ENCODE results near the gene TSC22D3.

The TSC22D3 gene

GRCh38 chrX:107780525-107780924 lies 4.9 kb upstream of the TSC22D3 start (continued):
- TF ChIP-seq SNAI2 (CRISPR knock-in tag; IDR thresholded peaks at IDR 0.05) (no peak), TCF4 (CRISPR knock-in tag; IDR thresholded peaks at IDR 0.05; ENCODE audit: borderline replicate concordance) (no peak), ZNF8 (CRISPR knock-in tag; IDR thresholded peaks at IDR 0.05) (no peak), OSR1 (CRISPR knock-in tag; IDR thresholded peaks at IDR 0.05) (no peak), RARB (CRISPR knock-in tag; IDR thresholded peaks at IDR 0.05) (no peak), TOX (CRISPR knock-in tag; IDR thresholded peaks at IDR 0.05; ENCODE audit: borderline replicate concordance) (no peak), ESRRG (CRISPR knock-in tag; IDR thresholded peaks at IDR 0.05) (no peak), ZFP30 (CRISPR knock-in tag; IDR thresholded peaks at IDR 0.05) (no peak), ZNF565 (CRISPR knock-in tag; conservative IDR thresholded peaks at IDR 0.05; ENCODE audit: low read depth) (no peak)

- ATAC-seq, result no peak
- TF ChIP-seq ISL1 (CRISPR knock-in tag; IDR thresholded peaks at IDR 0.05) (no peak), TCF4 (CRISPR knock-in tag; IDR thresholded peaks at IDR 0.05; ENCODE audit: borderline replicate concordance) (no peak), GLIS3 (CRISPR knock-in tag; IDR thresholded peaks at IDR 0.05) (no peak), OSR1 (CRISPR knock-in tag; IDR thresholded peaks at IDR 0.05) (no peak), ESRRG (CRISPR knock-in tag; IDR thresholded peaks at IDR 0.05) (no peak), PATZ1 (CRISPR knock-in tag; IDR thresholded peaks at IDR 0.05; ENCODE audit: borderline replicate concordance) (no peak), ZFP30 (CRISPR knock-in tag; IDR thresholded peaks at IDR 0.05) (no peak), ZC3H10 (CRISPR knock-in tag; IDR thresholded peaks at IDR 0.05) (no peak), ZNF70 (CRISPR knock-in tag; IDR thresholded peaks at IDR 0.05) (no peak), RARB (CRISPR knock-in tag; IDR thresholded peaks at IDR 0.05) (no peak), ZFP3 (CRISPR knock-in tag; IDR thresholded peaks at IDR 0.05) (no peak), TSHZ2 (CRISPR knock-in tag; IDR thresholded peaks at IDR 0.05) (no peak), CSRNP3 (CRISPR knock-in tag; IDR thresholded peaks at IDR 0.05) (no peak), ZNF565 (CRISPR knock-in tag; conservative IDR thresholded peaks at IDR 0.05; ENCODE audit: low read depth) (no peak)
Observed at GRCh38 chrX:107777536-107777832, 1.9 kb upstream of the TSC22D3 start, which contains the start of gene NCBP2L. Gene NCBP2L (plus strand): TSS chrX:107777733. CDS start chrX:107794221, 16,488 bp downstream.

GRCh38 chrX:107776649-107777535 lies 1.3 kb upstream of the TSC22D3 start:
- peak; percentile 92 for ATAC-seq
- TF ChIP-seq GLIS3 (CRISPR knock-in tag; IDR thresholded peaks at IDR 0.05), result no peak
- no peak for TF ChIP-seq ZNF70 (CRISPR knock-in tag; IDR thresholded peaks at IDR 0.05)
- no peak for TF ChIP-seq CSRNP3 (CRISPR knock-in tag; IDR thresholded peaks at IDR 0.05)
- TF ChIP-seq ZFP30 (CRISPR knock-in tag; IDR thresholded peaks at IDR 0.05), result no peak

- ATAC-seq, result peak; percentile 3; the same call in 2 of the 3 replicates
- no peak for TF ChIP-seq PPARA (CRISPR knock-in tag; IDR thresholded peaks at IDR 0.05; ENCODE audit: borderline replicate concordance)
- no peak for TF ChIP-seq ZNF565 (CRISPR knock-in tag; conservative IDR thresholded peaks at IDR 0.05; ENCODE audit: low read depth)
- no peak for TF ChIP-seq CREB5 (CRISPR knock-in tag; IDR thresholded peaks at IDR 0.05; ENCODE audit: low read depth)
- TF ChIP-seq ARNTL (CRISPR knock-in tag; IDR thresholded peaks at IDR 0.05; ENCODE audit: borderline replicate concordance, low read depth), result no peak
- no peak for TF ChIP-seq BACH2 (CRISPR knock-in tag; IDR thresholded peaks at IDR 0.05; ENCODE audit: borderline replicate concordance)
- no peak for TF ChIP-seq ZNF8 (CRISPR knock-in tag; IDR thresholded peaks at IDR 0.05)
- TF ChIP-seq ZC3H10 (CRISPR knock-in tag; IDR thresholded peaks at IDR 0.05), result no peak
- TF ChIP-seq PATZ1 (CRISPR knock-in tag; IDR thresholded peaks at IDR 0.05; ENCODE audit: borderline replicate concordance), result no peak
- no peak for TF ChIP-seq CSRNP3 (CRISPR knock-in tag; IDR thresholded peaks at IDR 0.05)
Observed at GRCh38 chrX:107775000-107775733, 420 bp downstream of the TSC22D3 start.
